ENCODE measurements around the gene GFOD1.
"Not testable (repeated sequence)": the region's sequence is repeated elsewhere in the genome, so short reads cannot be mapped to it uniquely, and the experiment has no call there.

GRCh38 chr6:13389237-13389636 is 98.2 kb downstream of the GFOD1 start:
- TF ChIP-seq POLR2A, CTCF, POLR2AphosphoS5, EP300 (IDR thresholded peaks at IDR 0.05): not testable (repeated sequence)

All from gastroesophageal sphincter (tissue), 3 donors.